Heart left ventricle (tissue), 13 donors: ENCODE results near the gene CELF2.

ENCODE experiments used
- CTCF ChIP-seq, 12 donors: fragments of 200-600 bp; sonication (generic) in 4 of 12; IDR thresholded peaks; one replicate each; pipeline versions ENCODE4 v1.5.0 to v1.8.0; 2018 to 2022; ENCODE audit warnings: antibody characterized with exemption in 12 of 12, mild to moderate bottlenecking in 5 of 12
- POLR2A ChIP-seq, 2 donors: fragments of 450-650 bp; IDR thresholded peaks; one replicate each; pipeline ENCODE4 v1.6.1; 2017; ENCODE audit warnings: antibody characterized with exemption in 2 of 2, mild to moderate bottlenecking in 2 of 2, moderate library complexity in 2 of 2
- donor health status: ischemic (EF 13 %, LVEDD 7.1; RV severe dilation, severe dysfunction).
- donor health status: DM: no; HTN: yes; CAD: no.
- donor health status: DM: no; HTN: no; CAD: no.
- donor health status: ischemic (EF 25% LVEDD 6.9; RV normal size, moderate dysfunction).
- donor health status: ischemic (EF 25% LVEDD 5.7; RV mildly dilated, moderate dysfunction).
- donor health status: ischemic (EF 35%, LVEDD 5.7; RV mildly dilated, moderate dysfunction).
- donor health status: nonischemic (EF 11% LVEDD 7.7; RV severe dilation, severe dysfunction).
- donor health status: DM: yes; HTN: yes; CAD: no.
- donor health status: PGD.
- donor health status: ischemic (EF 29% LVEDD 5.4; RV normal size, mild dysfunction).
- donor health status: nonischemic (EF 23%, LVEDD 6.1; RV moderate dilation, normal function).

DNA sequence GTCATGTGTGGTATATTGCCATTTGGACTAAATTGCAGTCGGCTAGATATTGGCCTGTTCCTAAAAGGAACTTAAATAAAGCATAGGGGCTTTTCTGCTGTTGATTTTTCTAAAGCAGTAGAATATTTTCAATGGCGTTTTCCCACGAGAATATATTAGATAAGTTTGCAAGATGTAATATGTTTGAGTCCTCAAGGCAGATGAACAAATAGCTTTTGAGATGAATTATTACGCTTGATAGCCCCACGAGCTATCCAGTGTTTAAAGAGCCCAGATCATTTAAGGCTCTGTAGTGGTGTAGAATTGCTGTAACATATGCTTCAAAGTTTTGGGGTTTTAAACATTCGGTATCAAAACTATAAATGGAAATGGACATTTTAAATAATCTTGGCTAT is 2.9 kb downstream of the CELF2 start:
- TF ChIP-seq POLR2A (IDR thresholded peaks at IDR 0.05) (no peak), CTCF (IDR thresholded peaks at IDR 0.05) (no peak)
